ENCODE data around the gene RBBP6.

- TF ChIP-seq POLR2A (IDR thresholded peaks at IDR 0.05; ENCODE audit: low read depth, low read length) (no peak), POU2F2 (IDR thresholded peaks at IDR 0.05; ENCODE audit: low read depth, low read length) (no peak), POLR2AphosphoS5 (IDR thresholded peaks at IDR 0.05; ENCODE audit: low read depth, low read length) (no peak), TAF1 (IDR thresholded peaks at IDR 0.05; ENCODE audit: low read depth, low read length) (no peak), SPI1 (IDR thresholded peaks at IDR 0.05; ENCODE audit: low read depth, low read length) (no peak)
Observed at GRCh38 chr16:24583494-24583893, 44.1 kb downstream of the RBBP6 start.

Data from GM12891 (cell line).